Testis (tissue), 3 donors: ENCODE data around the gene HOXB8. TPM values are rescaled to one million over a fixed set of nuclear protein-coding genes. Genes with fewer than 3 reads are reported as not detected.

Source experiments
- DNase-seq: peaks from one replicate; pipeline ENCODE4 v3.0.0-alpha.2; 2019
- H3K27ac ChIP-seq, 2 donors: fragments of 200-600 bp; sonication (generic); one replicate each; pipeline ENCODE4 v1.5.1; 2019
- H3K27me3 ChIP-seq: fragments of 200-600 bp; sonication (generic); one replicate; pipeline ENCODE4 v1.5.1; 2019
- H3K36me3 ChIP-seq: fragments of 200-600 bp; sonication (generic); one replicate; pipeline ENCODE4 v1.5.1; 2017; ENCODE audit warnings: low read depth; ENCODE audit errors: missing control alignments
- H3K4me1 ChIP-seq: fragments of 200-600 bp; sonication (generic); one replicate; pipeline ENCODE4 v1.5.1; 2019
- H3K4me3 ChIP-seq, 2 donors: fragments of 200-600 bp; sonication (generic); one replicate each; pipeline ENCODE4 v1.5.1; 2017 to 2019
- H3K9me3 ChIP-seq: fragments of 200-600 bp; sonication (generic); one replicate; pipeline ENCODE4 v1.5.1; 2017
- POLR2A ChIP-seq: fragments of 450-650 bp; IDR thresholded peaks from one replicate; pipeline ENCODE4 v1.6.1; 2017; ENCODE audit warnings: antibody characterized with exemption, mild to moderate bottlenecking, moderate library complexity
- WGBS, 2 donors: methylation state at CpG; one replicate each; pipeline ENCODE4 v1.1.5; 2018; 5-methylcytosine and 5-hydroxymethylcytosine counted together
- intact Hi-C: fragments of 100-400 bp; cut with DNase I; formaldehyde crosslinking; loops from one replicate; pipeline ENCODE4 v1.15.1; 2023; ENCODE audit warnings: low total_unique reads
- polyA plus RNA-seq: library from polyadenylated mRNA; stranded (reverse); fragments of 350-450 nt; fragmentation: Illumina TruSeq; extraction: RNeasy Lipid Tissue Mini Kit (QIAGEN cat#74804); gene quantifications from one replicate; pipeline ENCODE4 v1.2.3, GENCODE V29; 2014; ENCODE audit warnings: low read depth, low replicate concordance; ENCODE audit not compliant: insufficient read depth
- total RNA-seq, 2 donors: library from RNA; depleted of rRNA; stranded (reverse); fragments of >200 nt; gene quantifications; one replicate each; pipeline ENCODE4 v1.2.3, GENCODE V29; 2016
- TF ChIP-seq, protein P1 (sequence below), 3 experiments: fragments of 450-650 bp in 2 of 3; fragments of 200-600 bp in 1 of 3; sonication (generic) in 1 of 3; IDR thresholded peaks; one replicate each; pipeline ENCODE4 v1.5.1; 2016 to 2019; ENCODE audit warnings: antibody characterized with exemption in 3 of 3, mild to moderate bottlenecking in 2 of 3, moderate library complexity in 1 of 3

Gene HOXB8
- total and polyA plus RNA-seq, 3 donors from 2014 or later, result 1.2 to 2.7 (median 2.0) TPM

DNA sequence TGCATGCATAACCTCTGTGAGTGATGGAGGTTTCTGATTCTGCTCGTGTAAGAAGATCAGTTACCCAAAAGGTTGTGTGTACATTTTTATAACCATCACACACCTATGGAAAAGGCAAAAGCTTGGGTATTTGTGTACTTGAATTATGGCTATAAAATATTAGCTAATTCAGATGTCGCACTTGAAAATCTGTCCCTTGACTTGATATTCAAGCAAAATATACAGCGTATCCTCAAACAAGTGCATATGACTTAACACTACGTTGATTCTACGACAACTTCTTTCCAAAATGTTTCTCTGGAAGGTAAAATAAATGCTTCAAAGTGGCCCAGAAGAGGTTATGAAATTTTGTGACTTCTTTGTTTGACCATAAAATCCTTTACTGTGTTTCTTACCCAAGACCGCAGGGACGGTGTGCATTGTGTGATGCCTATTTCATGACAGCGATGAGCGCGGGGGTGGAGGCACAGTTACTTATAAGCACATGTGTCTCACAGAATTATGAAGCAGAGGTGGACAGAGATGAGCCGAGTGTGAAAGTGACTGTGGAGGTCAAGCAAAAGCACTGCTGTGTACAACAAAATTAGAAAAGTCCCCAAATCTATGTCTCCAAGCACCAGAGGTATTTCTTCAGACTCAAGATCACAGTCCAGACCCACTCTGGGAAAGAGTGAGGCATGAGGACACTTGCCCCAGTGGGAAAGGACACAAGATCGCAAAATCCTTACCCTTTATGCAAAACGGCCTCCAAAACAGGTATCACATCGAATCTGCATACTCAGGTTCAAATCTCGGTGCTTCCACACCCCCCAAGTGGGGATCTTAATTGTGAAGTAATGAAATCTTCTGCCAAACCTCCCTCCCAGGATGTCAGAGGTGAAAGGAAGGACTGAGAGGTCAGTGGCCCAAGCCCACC lies 15.2 kb upstream of the HOXB8 start:
- Histone ChIP-seq H3K9me3 (no peaks in the 10 kb centered on the region), H3K4me1 (peaks cover 7% of the 10 kb centered on the region)
- no peak for DNase-seq

DNA sequence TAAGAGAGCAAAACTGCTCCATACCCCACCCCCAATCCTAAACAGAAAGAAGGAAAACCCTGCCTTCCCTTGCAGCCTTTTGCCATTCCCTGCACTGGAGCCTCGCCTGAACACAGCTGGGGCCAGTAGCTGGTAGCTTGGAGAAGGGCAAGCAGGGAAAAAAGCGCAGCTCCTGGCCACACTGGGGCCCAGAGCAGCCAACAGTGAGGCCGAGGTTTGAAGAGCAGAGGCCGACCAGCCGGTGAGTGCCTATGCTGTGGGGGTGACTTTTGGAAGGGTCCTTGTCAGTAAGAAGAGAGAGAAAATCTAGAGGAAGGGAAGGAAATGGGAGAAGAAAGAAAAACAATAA lies 14.3 kb upstream of the HOXB8 start:
- peaks cover 7% of the 10 kb centered on the region for H3K4me1 ChIP-seq
- no peaks in the 10 kb centered on the region for H3K27me3 ChIP-seq
- WGBS, 2 donors, result 44 to 60% methylated on average over 5 of the region's 5 CpGs
- intact Hi-C loops, result no loop called here
- H3K4me3 ChIP-seq, result no peak overlapping the region
- H3K36me3 ChIP-seq, result no peaks in the 10 kb centered on the region
- no peak for TF ChIP-seq POLR2A
- TF ChIP-seq, protein P1, sequence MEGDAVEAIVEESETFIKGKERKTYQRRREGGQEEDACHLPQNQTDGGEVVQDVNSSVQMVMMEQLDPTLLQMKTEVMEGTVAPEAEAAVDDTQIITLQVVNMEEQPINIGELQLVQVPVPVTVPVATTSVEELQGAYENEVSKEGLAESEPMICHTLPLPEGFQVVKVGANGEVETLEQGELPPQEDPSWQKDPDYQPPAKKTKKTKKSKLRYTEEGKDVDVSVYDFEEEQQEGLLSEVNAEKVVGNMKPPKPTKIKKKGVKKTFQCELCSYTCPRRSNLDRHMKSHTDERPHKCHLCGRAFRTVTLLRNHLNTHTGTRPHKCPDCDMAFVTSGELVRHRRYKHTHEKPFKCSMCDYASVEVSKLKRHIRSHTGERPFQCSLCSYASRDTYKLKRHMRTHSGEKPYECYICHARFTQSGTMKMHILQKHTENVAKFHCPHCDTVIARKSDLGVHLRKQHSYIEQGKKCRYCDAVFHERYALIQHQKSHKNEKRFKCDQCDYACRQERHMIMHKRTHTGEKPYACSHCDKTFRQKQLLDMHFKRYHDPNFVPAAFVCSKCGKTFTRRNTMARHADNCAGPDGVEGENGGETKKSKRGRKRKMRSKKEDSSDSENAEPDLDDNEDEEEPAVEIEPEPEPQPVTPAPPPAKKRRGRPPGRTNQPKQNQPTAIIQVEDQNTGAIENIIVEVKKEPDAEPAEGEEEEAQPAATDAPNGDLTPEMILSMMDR (IDR thresholded peaks at IDR 0.05), result no peak
- DNase-seq, result no peak
- H3K9me3 ChIP-seq, result no peaks in the 10 kb centered on the region
- no peak overlapping the region for H3K27ac ChIP-seq

More for the DNA sequence above, 15.2 kb upstream of the HOXB8 start:
- Histone ChIP-seq H3K36me3 (no peaks in the 10 kb centered on the region), H3K27me3 (no peaks in the 10 kb centered on the region), H3K4me3 (no peak overlapping the region), H3K27ac (no peak overlapping the region)
- TF ChIP-seq, protein P1 (IDR thresholded peaks at IDR 0.05), result no peak
- no peak for TF ChIP-seq POLR2A
- 37 to 48% methylated on average over 15 of the region's 15 CpGs for WGBS, 2 donors
- intact Hi-C loops, result no loop called here

DNA sequence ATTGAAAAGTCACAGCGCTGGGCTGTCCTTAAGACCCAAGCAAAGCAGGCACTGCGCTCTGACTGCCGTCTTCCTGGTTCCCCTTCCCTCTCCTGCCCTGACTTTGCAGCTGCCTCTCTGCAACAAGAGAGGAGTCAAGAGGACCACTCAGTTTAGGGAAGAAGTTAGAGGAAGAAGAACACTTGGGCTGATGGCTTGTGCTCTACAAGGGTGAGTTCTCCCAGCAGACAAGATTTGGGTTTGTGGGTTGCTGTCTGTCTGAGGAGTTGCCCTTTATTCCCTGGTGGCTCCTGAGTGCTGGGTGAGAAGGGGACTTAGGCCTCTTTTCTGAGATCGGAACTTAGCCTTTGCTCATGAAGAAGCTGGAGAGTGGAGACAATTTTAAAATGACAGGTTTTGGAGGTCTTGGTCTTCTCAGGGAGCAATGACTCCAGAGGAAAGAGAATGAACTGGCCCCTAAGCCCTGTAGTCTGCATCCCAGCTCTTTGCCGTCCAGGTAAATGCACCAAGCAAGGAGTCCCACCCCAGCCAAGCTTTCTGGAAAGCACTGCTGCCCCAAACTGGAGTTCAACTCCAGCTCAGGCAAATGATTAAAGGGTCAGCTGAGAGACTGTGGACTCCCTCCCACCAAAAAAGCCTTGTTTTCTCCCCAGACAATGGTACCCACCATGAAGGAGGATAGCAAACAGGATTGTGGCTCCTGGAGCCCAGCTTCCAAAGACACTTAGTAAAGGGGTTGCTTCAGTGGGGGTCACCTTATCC lies 13.7 kb upstream of the HOXB8 start:
- intact Hi-C loops, result no loop called here
- H3K27ac ChIP-seq, result no peak overlapping the region
- no peak overlapping the region for H3K4me3 ChIP-seq
- no peaks in the 10 kb centered on the region for H3K9me3 ChIP-seq
- H3K27me3 ChIP-seq, result no peaks in the 10 kb centered on the region
- 28 to 35% methylated on average over 5 of the region's 5 CpGs for WGBS, 2 donors
- TF ChIP-seq, protein P1 (IDR thresholded peaks at IDR 0.05), result no peak
- no peak for TF ChIP-seq POLR2A
- no peak for DNase-seq
- no peaks in the 10 kb centered on the region for H3K36me3 ChIP-seq
- peaks cover 7% of the 10 kb centered on the region for H3K4me1 ChIP-seq

DNA sequence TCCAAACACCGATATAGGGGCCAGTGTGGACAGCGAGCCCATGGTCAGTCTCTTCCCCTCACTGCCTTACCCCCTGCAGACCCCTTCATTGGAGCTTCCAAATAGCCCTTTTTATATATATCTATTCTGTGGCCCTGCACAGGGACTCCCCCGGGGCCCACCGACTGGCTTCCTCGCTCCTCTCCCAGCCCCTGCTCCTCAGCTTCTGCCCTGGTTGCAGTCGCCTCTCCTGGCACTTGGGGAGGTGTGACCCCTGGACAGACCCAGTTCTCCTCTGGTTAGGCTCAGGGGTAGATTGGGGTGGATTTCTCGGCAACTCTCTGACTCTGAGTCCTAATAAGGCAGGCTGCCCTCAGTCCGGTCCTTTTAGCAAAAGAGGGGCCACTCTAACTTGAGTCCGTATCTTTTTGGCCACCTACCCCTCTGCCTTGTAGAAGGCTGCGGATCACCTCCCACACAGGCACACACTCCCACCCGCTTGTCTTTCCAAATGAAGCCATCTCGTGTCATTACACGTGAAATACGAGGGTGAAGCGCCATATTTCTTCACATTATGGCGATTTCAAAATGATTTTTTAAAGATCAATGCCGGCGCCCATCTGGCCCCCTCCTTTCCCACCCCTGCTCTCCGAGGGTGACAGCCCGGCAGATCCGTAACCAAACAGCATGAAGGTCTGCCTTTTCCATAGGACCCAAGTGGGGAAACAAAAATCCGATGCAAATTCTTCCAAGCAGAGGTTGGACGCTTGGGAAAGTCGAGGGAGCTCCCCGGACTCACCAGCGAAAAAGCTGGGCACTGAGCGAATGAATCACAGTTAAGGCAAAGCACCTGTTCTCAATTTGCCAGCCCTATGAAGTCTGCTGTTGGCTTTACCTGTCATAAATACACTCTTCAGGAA lies 12.8 kb upstream of the HOXB8 start:
- no peak for DNase-seq
- Histone ChIP-seq H3K4me1 (peaks cover 7% of the 10 kb centered on the region), H3K9me3 (no peaks in the 10 kb centered on the region), H3K36me3 (no peaks in the 10 kb centered on the region), H3K27me3 (no peaks in the 10 kb centered on the region), H3K4me3 (no peak overlapping the region), H3K27ac (no peak overlapping the region)
- 24 to 45% methylated on average over 27 of the region's 27 CpGs for WGBS, 2 donors
- intact Hi-C loops, result no loop called here
- no peak for TF ChIP-seq POLR2A
- TF ChIP-seq, protein P1 (IDR thresholded peaks at IDR 0.05), result no peak
